ENCODE results near the gene FAM53B. TPM values are rescaled to one million over a fixed set of nuclear protein-coding genes. Genes with fewer than 3 reads are reported as not detected.

The FAM53B gene
- total RNA-seq, 4 donors from 2014 or later, result 63.5 to 75.5 (median 67.3) TPM

GRCh38 chr10:124686707-124687376 is 57.3 kb downstream of the FAM53B start:
- WGBS, result 75% methylated on average over 12 of the region's 12 CpGs
- peaks cover 18% of the 10 kb centered on the region for H3K36me3 ChIP-seq
- H3K4me1 ChIP-seq, result peaks cover 55% of the 10 kb centered on the region
- no peak for DNase-seq (ENCODE audit: low spot score in 2 of 2)
- no peak overlapping the region for H3K4me3 ChIP-seq
- no peaks in the 10 kb centered on the region for H3K9me3 ChIP-seq
- H3K27ac ChIP-seq, result peak overlapping the region; percentile 11
- H3K27me3 ChIP-seq, result no peaks in the 10 kb centered on the region
- TF ChIP-seq EP300 (IDR thresholded peaks at IDR 0.05) (no peak), CTCF (IDR thresholded peaks at IDR 0.05) (no peak), POLR2A (IDR thresholded peaks at IDR 0.05) (no peak), POLR2AphosphoS5 (IDR thresholded peaks at IDR 0.05) (no peak)

- peak overlapping the region; percentile 36 for H3K27ac ChIP-seq
- 71% methylated on average over 12 of the region's 12 CpGs for WGBS
- H3K4me1 ChIP-seq, result peaks cover 68% of the 10 kb centered on the region
- no peak for DNase-seq (ENCODE audit: low spot score in 2 of 2)
- H3K36me3 ChIP-seq, result peaks cover 28% of the 10 kb centered on the region
- H3K27me3 ChIP-seq, result no peaks in the 10 kb centered on the region
- H3K4me3 ChIP-seq, result no peak overlapping the region
- no peak for TF ChIP-seq EP300 (IDR thresholded peaks at IDR 0.05)
- TF ChIP-seq POLR2AphosphoS5 (IDR thresholded peaks at IDR 0.05), result no peak
- TF ChIP-seq POLR2A (IDR thresholded peaks at IDR 0.05), result no peak
- TF ChIP-seq CTCF (IDR thresholded peaks at IDR 0.05), result no peak
- no peaks in the 10 kb centered on the region for H3K9me3 ChIP-seq
Measured at GRCh38 chr10:124685261-124685660, 58.9 kb downstream of the FAM53B start.

GRCh38 chr10:124683814-124684213 is 60.4 kb downstream of the FAM53B start:
- Histone ChIP-seq H3K4me3 (no peak overlapping the region), H3K36me3 (peaks cover 22% of the 10 kb centered on the region), H3K9me3 (no peaks in the 10 kb centered on the region), H3K27ac (no peak overlapping the region), H3K27me3 (no peaks in the 10 kb centered on the region), H3K4me1 (peaks cover 70% of the 10 kb centered on the region)
- 83% methylated on average over 2 of the region's 5 CpGs for WGBS
- TF ChIP-seq CTCF (IDR thresholded peaks at IDR 0.05) (no peak), POLR2AphosphoS5 (IDR thresholded peaks at IDR 0.05) (no peak), POLR2A (IDR thresholded peaks at IDR 0.05) (no peak), EP300 (IDR thresholded peaks at IDR 0.05) (no peak)
- DNase-seq (ENCODE audit: low spot score in 2 of 2), result no peak

- Histone ChIP-seq H3K36me3 (peaks cover 22% of the 10 kb centered on the region), H3K4me3 (no peak overlapping the region), H3K9me3 (no peaks in the 10 kb centered on the region), H3K27me3 (no peaks in the 10 kb centered on the region), H3K4me1 (peaks cover 76% of the 10 kb centered on the region), H3K27ac (no peak overlapping the region)
- WGBS, result 92% methylated on average over 24 of the region's 36 CpGs
- DNase-seq (ENCODE audit: low spot score in 2 of 2), result no peak
- no peak for TF ChIP-seq POLR2AphosphoS5 (IDR thresholded peaks at IDR 0.05)
- no peak for TF ChIP-seq POLR2A (IDR thresholded peaks at IDR 0.05)
- no peak for TF ChIP-seq EP300 (IDR thresholded peaks at IDR 0.05)
- TF ChIP-seq CTCF (IDR thresholded peaks at IDR 0.05), result no peak
Measured at GRCh38 chr10:124681626-124682552, 62.3 kb downstream of the FAM53B start.

- Histone ChIP-seq H3K4me3 (no peak overlapping the region), H3K36me3 (peaks cover 22% of the 10 kb centered on the region), H3K27me3 (no peaks in the 10 kb centered on the region), H3K9me3 (no peaks in the 10 kb centered on the region), H3K27ac (no peak overlapping the region), H3K4me1 (peaks cover 78% of the 10 kb centered on the region)
- DNase-seq (ENCODE audit: low spot score in 2 of 2), result no peak
- TF ChIP-seq POLR2AphosphoS5 (IDR thresholded peaks at IDR 0.05) (no peak), POLR2A (IDR thresholded peaks at IDR 0.05) (no peak)
- WGBS, result 86% methylated on average over 5 of the region's 5 CpGs
Measured at GRCh38 chr10:124681091-124681490, 63.1 kb downstream of the FAM53B start.
